Loucy (cell line): ENCODE data around the gene PRRX1.

ENCODE experiments used
- CTCF ChIP-seq: fragments of 200-600 bp; sonication (generic); conservative IDR thresholded peaks from 2 replicates; pipeline ENCODE4 v1.5.1; 2014; ENCODE audit warnings: mild to moderate bottlenecking, antibody characterized with exemption, low read length
- EZH2phosphoT487 ChIP-seq: fragments of 200-600 bp; IDR thresholded peaks from 2 replicates; pipeline ENCODE4 v1.6.1; 2018; ENCODE audit warnings: antibody characterized with exemption, mild to moderate bottlenecking, moderate library complexity, borderline replicate concordance

- TF ChIP-seq CTCF, result no peak
- no peak for TF ChIP-seq EZH2phosphoT487
Observed at GRCh38 chr1:170723518-170723917, 59.6 kb downstream of the PRRX1 start.
